ENCODE measurements around the gene VSIR.

Gene VSIR

DNA sequence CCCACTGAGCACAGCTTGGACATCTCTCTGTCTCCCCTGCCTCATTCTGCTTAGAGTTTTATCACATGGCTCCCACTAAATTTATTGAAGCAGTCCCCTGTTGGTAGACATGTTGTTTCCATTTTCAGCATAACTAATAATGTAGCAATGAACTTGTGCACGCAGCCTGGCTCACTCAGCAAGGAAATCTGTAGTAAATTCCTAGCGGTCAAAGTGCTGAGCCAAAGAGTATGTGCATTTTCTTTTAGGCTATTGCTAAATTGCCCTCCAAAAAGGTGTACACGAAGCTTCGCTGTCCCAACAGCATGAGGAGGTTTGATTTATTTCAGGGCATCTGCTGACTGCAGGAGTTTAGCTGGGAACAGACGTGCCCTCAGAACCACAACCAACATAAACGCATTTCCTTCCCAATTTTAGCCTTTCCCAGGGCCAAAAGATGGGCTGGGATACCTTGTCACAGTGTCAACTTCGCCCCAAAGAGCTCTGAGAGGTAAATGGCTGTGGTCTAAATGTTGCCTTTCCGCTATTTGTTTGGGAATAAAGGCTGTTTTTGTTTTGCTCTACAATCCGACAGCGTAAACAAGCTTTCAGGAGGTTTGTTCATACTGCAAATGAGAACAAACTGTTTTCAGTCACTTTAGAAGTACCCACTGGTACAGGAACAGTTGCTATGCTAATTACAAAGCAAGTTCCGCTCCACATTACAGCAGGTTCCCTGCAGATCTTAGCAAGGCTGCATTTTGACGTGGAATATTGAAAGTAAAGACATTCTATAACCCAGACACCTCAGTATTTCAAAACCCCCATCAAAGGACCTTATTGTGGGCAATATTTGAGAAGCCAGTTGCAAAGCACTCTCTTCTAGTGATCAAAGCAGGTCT lies 16.8 kb downstream of the VSIR start:
- TF ChIP-seq, protein P1, sequence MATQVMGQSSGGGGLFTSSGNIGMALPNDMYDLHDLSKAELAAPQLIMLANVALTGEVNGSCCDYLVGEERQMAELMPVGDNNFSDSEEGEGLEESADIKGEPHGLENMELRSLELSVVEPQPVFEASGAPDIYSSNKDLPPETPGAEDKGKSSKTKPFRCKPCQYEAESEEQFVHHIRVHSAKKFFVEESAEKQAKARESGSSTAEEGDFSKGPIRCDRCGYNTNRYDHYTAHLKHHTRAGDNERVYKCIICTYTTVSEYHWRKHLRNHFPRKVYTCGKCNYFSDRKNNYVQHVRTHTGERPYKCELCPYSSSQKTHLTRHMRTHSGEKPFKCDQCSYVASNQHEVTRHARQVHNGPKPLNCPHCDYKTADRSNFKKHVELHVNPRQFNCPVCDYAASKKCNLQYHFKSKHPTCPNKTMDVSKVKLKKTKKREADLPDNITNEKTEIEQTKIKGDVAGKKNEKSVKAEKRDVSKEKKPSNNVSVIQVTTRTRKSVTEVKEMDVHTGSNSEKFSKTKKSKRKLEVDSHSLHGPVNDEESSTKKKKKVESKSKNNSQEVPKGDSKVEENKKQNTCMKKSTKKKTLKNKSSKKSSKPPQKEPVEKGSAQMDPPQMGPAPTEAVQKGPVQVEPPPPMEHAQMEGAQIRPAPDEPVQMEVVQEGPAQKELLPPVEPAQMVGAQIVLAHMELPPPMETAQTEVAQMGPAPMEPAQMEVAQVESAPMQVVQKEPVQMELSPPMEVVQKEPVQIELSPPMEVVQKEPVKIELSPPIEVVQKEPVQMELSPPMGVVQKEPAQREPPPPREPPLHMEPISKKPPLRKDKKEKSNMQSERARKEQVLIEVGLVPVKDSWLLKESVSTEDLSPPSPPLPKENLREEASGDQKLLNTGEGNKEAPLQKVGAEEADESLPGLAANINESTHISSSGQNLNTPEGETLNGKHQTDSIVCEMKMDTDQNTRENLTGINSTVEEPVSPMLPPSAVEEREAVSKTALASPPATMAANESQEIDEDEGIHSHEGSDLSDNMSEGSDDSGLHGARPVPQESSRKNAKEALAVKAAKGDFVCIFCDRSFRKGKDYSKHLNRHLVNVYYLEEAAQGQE (IDR thresholded peaks at IDR 0.05; ENCODE audit: low read depth), result no peak
- TF ChIP-seq CREB1 (IDR thresholded peaks at IDR 0.05; ENCODE audit: low read depth), result no peak

DNA sequence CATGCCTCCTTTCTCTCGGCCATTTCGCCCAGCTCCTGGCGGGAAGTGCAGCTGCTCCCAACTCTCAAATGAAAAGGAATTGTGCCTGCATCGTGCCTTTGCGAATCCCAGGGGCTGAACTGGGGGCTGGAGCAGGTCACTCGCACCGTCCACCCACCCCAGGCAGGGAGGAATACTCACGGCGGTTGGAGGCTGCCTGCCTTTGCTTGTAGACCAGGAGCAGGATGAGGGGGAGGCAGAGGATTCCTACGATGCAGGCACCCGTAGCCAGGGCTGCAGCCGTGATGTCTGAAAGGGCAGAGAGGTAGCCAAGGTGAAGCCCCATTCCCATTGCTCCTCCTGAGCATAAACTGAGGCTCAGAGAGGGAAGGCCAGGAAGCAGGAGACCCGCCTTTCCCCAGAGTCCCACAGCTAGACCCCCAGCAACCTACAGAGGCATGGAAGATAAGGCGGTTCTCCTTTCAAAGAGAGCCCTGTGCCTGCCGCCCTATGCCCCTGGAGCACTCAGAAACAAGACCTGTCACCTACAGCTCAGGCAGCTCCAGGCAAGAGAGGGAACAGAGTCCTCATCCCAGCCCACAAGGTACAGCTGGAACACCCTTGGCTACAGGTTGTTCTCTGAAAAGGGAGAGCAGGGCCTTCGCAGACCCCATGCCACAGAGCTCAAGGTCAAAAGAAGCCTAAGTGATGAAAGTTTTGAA lies 18.0 kb downstream of the VSIR start:
- no peak for TF ChIP-seq CEBPB (IDR thresholded peaks at IDR 0.05)
- TF ChIP-seq NFIC (IDR thresholded peaks at IDR 0.05), result no peak
- TF ChIP-seq, protein P2, sequence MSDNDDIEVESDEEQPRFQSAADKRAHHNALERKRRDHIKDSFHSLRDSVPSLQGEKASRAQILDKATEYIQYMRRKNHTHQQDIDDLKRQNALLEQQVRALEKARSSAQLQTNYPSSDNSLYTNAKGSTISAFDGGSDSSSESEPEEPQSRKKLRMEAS (IDR thresholded peaks at IDR 0.05), result no peak
- no peak for TF ChIP-seq ZBTB7A (IDR thresholded peaks at IDR 0.05; ENCODE audit: low read depth)
- TF ChIP-seq, protein P1 (IDR thresholded peaks at IDR 0.05; ENCODE audit: low read depth), result no peak
- no peak for TF ChIP-seq EP300 (IDR thresholded peaks at IDR 0.05; ENCODE audit: borderline replicate concordance)
- TF ChIP-seq, protein P3, sequence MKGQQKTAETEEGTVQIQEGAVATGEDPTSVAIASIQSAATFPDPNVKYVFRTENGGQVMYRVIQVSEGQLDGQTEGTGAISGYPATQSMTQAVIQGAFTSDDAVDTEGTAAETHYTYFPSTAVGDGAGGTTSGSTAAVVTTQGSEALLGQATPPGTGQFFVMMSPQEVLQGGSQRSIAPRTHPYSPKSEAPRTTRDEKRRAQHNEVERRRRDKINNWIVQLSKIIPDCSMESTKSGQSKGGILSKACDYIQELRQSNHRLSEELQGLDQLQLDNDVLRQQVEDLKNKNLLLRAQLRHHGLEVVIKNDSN (IDR thresholded peaks at IDR 0.05), result no peak
- TF ChIP-seq TEAD4 (IDR thresholded peaks at IDR 0.05), result no peak
- TF ChIP-seq CREB1 (IDR thresholded peaks at IDR 0.05; ENCODE audit: low read depth), result no peak
- TF ChIP-seq EGR1 (IDR thresholded peaks at IDR 0.05), result no peak
- TF ChIP-seq YY1 (IDR thresholded peaks at IDR 0.05; ENCODE audit: low read depth), result no peak

DNA sequence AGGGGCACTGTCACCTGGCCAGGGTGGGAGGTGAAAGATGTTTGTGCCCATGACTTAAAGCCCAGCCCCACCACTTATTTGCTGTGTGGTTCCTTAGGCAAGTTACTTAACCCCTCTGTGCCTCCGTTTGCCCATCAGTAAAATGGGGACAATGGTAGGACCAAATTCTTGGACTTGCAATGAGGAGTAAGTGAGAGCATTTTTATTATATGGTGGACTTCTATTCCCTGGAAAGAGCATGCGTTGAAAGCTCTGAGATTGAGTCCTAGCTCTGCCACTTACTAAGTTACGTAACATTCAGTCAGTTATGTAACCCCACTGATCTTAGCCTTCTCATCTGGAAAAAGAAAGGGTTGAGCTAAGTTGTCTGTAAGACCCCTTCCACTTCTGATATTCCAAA lies 18.8 kb downstream of the VSIR start:
- TF ChIP-seq EP300 (IDR thresholded peaks at IDR 0.05; ENCODE audit: borderline replicate concordance) (no peak), TAF1 (IDR thresholded peaks at IDR 0.05; ENCODE audit: low read depth) (no peak), CREB1 (IDR thresholded peaks at IDR 0.05; ENCODE audit: low read depth) (no peak), CEBPB (IDR thresholded peaks at IDR 0.05) (no peak), EGR1 (IDR thresholded peaks at IDR 0.05) (no peak), TEAD4 (IDR thresholded peaks at IDR 0.05) (no peak), RAD21 (IDR thresholded peaks at IDR 0.05; ENCODE audit: low read depth) (no peak), ZBTB7A (IDR thresholded peaks at IDR 0.05; ENCODE audit: low read depth) (no peak), FOXM1 (IDR thresholded peaks at IDR 0.05; ENCODE audit: borderline replicate concordance, low read depth) (no peak), NFIC (IDR thresholded peaks at IDR 0.05) (no peak), TCF12 (IDR thresholded peaks at IDR 0.05; ENCODE audit: low read depth) (no peak), YY1 (IDR thresholded peaks at IDR 0.05; ENCODE audit: low read depth) (no peak)
- TF ChIP-seq, protein P1 (IDR thresholded peaks at IDR 0.05; ENCODE audit: low read depth), result no peak
- TF ChIP-seq, protein P3 (IDR thresholded peaks at IDR 0.05), result no peak
- TF ChIP-seq, protein P2 (IDR thresholded peaks at IDR 0.05), result no peak

DNA sequence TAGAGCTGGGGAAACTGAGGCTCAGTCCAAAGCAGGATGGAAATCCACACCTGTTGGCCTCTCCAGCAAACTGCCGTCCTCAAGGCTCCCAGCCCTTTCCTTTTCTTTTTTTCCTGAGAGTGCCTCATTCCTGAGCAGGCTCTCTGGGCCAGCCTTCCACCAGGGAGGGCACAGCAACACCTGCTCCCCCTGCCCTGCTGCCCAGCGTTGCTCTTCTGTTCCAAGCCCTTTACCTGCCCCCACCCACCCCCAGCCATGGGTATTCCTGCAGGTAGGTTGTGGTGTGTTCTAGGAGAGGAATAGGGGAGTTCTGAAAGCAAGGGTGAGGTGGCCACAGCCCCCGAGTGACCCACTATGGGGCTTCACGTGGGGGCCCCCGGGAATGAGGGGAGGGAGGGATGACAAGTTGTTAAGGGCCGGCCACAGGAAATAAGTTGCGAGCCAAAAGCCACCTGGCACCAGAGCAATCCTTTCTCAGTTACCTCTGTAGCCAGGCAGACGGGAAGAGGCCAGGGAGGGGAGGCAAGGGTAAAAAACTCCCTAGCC lies 19.3 kb downstream of the VSIR start:
- TF ChIP-seq CEBPB (IDR thresholded peaks at IDR 0.05) (no peak), TCF12 (IDR thresholded peaks at IDR 0.05; ENCODE audit: low read depth) (no peak), FOXM1 (IDR thresholded peaks at IDR 0.05; ENCODE audit: borderline replicate concordance, low read depth) (no peak), ZBTB7A (IDR thresholded peaks at IDR 0.05; ENCODE audit: low read depth) (no peak), TEAD4 (IDR thresholded peaks at IDR 0.05) (no peak), RAD21 (IDR thresholded peaks at IDR 0.05; ENCODE audit: low read depth) (no peak), NFIC (IDR thresholded peaks at IDR 0.05) (no peak), TAF1 (IDR thresholded peaks at IDR 0.05; ENCODE audit: low read depth) (no peak), EP300 (IDR thresholded peaks at IDR 0.05; ENCODE audit: borderline replicate concordance) (no peak), CREB1 (IDR thresholded peaks at IDR 0.05; ENCODE audit: low read depth) (no peak), EGR1 (IDR thresholded peaks at IDR 0.05) (no peak), YY1 (IDR thresholded peaks at IDR 0.05; ENCODE audit: low read depth) (no peak)
- TF ChIP-seq, protein P2 (IDR thresholded peaks at IDR 0.05), result no peak
- TF ChIP-seq, protein P3 (IDR thresholded peaks at IDR 0.05), result no peak
- TF ChIP-seq, protein P1 (IDR thresholded peaks at IDR 0.05; ENCODE audit: low read depth), result no peak

Measured in Ishikawa (cell line).